HepG2 (cell line): Measurements from ENCODE around the gene HTR3B. TPM values are rescaled to one million over a fixed set of nuclear protein-coding genes. Genes with fewer than 3 reads are reported as not detected.

ENCODE experiments used
- ATAC-seq: fragments of 200-7000 bp; cut with Tn5 transposase; 3 replicates; pipeline ENCODE4 v1.9.1; 2020; ENCODE audit warnings: mild to moderate bottlenecking, moderate library complexity
- BruUV-seq: library from RNA; stranded (reverse); fragments of 400-500 nt; replicated peaks from 2 replicates; lab custom pipeline; 2021; lab: Mats Ljungman, UMichigan
- CTCF ChIA-PET: fragments of 300-600 bp; formaldehyde crosslinking; extraction: SDS; loops from one replicate; lab custom pipeline; 2021; ENCODE audit warnings: low total read pairs, inconsistent platforms, low intra/inter-chr PET ratio; lab: Yijun Ruan, JAX
- POLR2A ChIA-PET: fragments of 350-600 bp; sonication (Branson Sonifier 250); formaldehyde crosslinking; loops from one replicate; lab custom pipeline; 2020; ENCODE audit warnings: antibody characterized with exemption, inconsistent platforms; lab: Yijun Ruan, JAX
- DNase-seq: peaks from one replicate; pipeline ENCODE4 v3.0.0-alpha.2; 2015; ENCODE audit warnings: low spot score
- FAIRE-seq: peaks from 3 replicates; lab custom pipeline; 2011; peaks lifted over from hg19 to GRCh38; lab: Jason Lieb, UNC
- H2AFZ ChIP-seq: one replicate; pipeline ENCODE4 v1.6.1; 2011; ENCODE audit warnings: low read length, inconsistent platforms
- H3K27ac ChIP-seq: fragments of 300-600 bp; 3 replicates; pipeline ENCODE4 v1.8.0; 2011; ENCODE audit warnings: mixed run types, mild to moderate bottlenecking, mixed read lengths, low read length, inconsistent platforms; ENCODE audit not compliant: insufficient read depth; ENCODE audit errors: extremely low read length
- H3K27me3 ChIP-seq, 2 experiments: fragments of 200-600 bp in 1 of 2; 2 replicates in 1 of 2; 3 replicates in 1 of 2; pipeline versions ENCODE4 v1.6.0 to v1.8.0; 2011; ENCODE audit warnings: low read length in 2 of 2, mild to moderate bottlenecking in 2 of 2, moderate library complexity in 2 of 2, inconsistent platforms in 1 of 2; ENCODE audit not compliant: insufficient read depth in 2 of 2, control insufficient read depth in 1 of 2
- H3K36me3 ChIP-seq, 2 experiments: fragments of 200-600 bp in 1 of 2; replicated peaks in 1 of 2; 2 replicates in 1 of 2; 3 replicates in 1 of 2; pipeline versions ENCODE4 v1.5.1 to v1.8.0; 2011; ENCODE audit warnings: low read length in 2 of 2, inconsistent platforms in 1 of 2; ENCODE audit not compliant: insufficient read depth in 2 of 2, control insufficient read depth in 1 of 2
- H3K4me1 ChIP-seq: 2 replicates; pipeline ENCODE4 v1.5.1; 2012; ENCODE audit warnings: low read length, inconsistent platforms; ENCODE audit not compliant: insufficient read depth
- H3K4me2 ChIP-seq: 2 replicates; pipeline ENCODE4 v1.6.0; 2011; ENCODE audit warnings: low read depth, low read length, inconsistent platforms
- H3K4me3 ChIP-seq, 3 experiments: fragments of 200-600 bp in 1 of 3; sonication (generic), shearing (Covaris generic) in 1 of 3; replicated peaks in 1 of 3; 2 replicates each; pipeline ENCODE4 v1.5.1; 2011 to 2016; ENCODE audit warnings: low read length in 3 of 3, inconsistent platforms in 2 of 3, low read depth in 2 of 3, mild to moderate bottlenecking in 2 of 3, control low read depth in 1 of 3, mixed read lengths in 1 of 3; ENCODE audit not compliant: insufficient read depth in 1 of 3
- H3K79me2 ChIP-seq: one replicate; pipeline ENCODE4 v1.6.1; 2011; ENCODE audit warnings: low read length, inconsistent platforms; ENCODE audit not compliant: insufficient read depth
- H3K9ac ChIP-seq: 2 replicates; pipeline ENCODE4 v1.6.0; 2011; ENCODE audit warnings: mild to moderate bottlenecking, low read depth, low read length, inconsistent platforms; ENCODE audit not compliant: insufficient read depth
- H3K9me3 ChIP-seq: 2 replicates; pipeline ENCODE4 v1.5.1; 2012; ENCODE audit warnings: mild to moderate bottlenecking, low read length
- H4K20me1 ChIP-seq: 2 replicates; pipeline ENCODE4 v1.6.0; 2011; ENCODE audit warnings: inconsistent platforms, mild to moderate bottlenecking, low read length, moderate library complexity; ENCODE audit not compliant: insufficient read depth
- ZNF646 ChIP-seq: sonication (generic); formaldehyde crosslinking; IDR thresholded peaks from 2 replicates; pipeline ENCODE4 v1.9.0; 2021; ENCODE audit warnings: mild to moderate bottlenecking, missing genetic modification reagents
- ZNF770 ChIP-seq: sonication (generic); formaldehyde crosslinking; IDR thresholded peaks from 2 replicates; pipeline ENCODE4 v1.5.0; 2020; ENCODE audit warnings: mild to moderate bottlenecking, missing genetic modification reagents
- WGBS: methylation state at CpG from one replicate; pipeline ENCODE4 v1.1.6; 2017; ENCODE audit warnings: low lambda C conversion rate; 5-methylcytosine and 5-hydroxymethylcytosine counted together
- in situ Hi-C: cut with HindIII; loops from 2 replicates; pipeline ENCODE4 v1.10.0; 2017; ENCODE audit warnings: low pct_unique_long_range_greater_than_20kb; ENCODE audit not compliant: extremely low pct_ligation_motif_present
- intact Hi-C: fragments of 100-400 bp; cut with micrococcal nuclease; formaldehyde crosslinking; loops from one replicate; pipeline ENCODE4 v1.10.0; 2022; ENCODE audit not compliant: unreplicated experiment
- polyA plus RNA-seq, 8 experiments: library from polyadenylated mRNA; depleted of rRNA in 3 of 8; stranded (reverse) in 7 of 8; unstranded in 1 of 8; fragments of >200 nt; fragmentation: Illumina TruSeq in 4 of 8; extraction: Trizol in 4 of 8; gene quantifications; 2 replicates each; pipeline versions ENCODE4 v1.2.1 to v1.2.3, GENCODE V29; 2011 to 2016; ENCODE audit warnings: low read depth in 4 of 8, missing spikeins in 1 of 8, mixed read lengths in 1 of 8; ENCODE audit not compliant: insufficient read depth in 1 of 8
- total RNA-seq, 5 experiments: library from RNA; depleted of rRNA; stranded (reverse); fragments of >200 nt; fragmentation: Illumina TruSeq; extraction: Trizol; gene quantifications; 2 replicates each; pipeline ENCODE4 v1.2.3, GENCODE V29; 2016; ENCODE audit warnings: low read depth in 1 of 5

HTR3B gene
- total and polyA plus RNA-seq, 2 of the 13 experiments (the other 11 are each of a cell fraction or from before 2014, with no cell fraction given): 0.09 to 1.7 TPM

DNA sequence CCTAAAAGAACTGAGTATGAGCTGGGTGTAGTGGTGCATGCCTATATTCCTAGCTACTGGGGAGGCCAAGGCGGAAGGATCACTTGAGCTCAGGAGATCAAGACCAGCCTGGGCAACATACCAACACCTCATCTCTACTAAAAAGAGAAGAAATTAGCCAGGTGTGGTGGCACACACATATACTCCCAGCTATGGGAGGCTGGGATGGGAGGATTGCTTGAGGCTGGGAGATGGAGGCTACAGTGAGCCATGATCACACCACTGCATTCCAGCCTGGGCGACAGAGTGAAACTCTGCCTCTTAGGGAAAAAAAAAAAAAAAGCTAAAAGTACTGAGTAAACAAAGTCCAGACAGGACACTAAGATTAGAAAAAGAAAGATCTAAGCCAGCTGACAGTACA, 3.5 kb upstream of the HTR3B start:
- ATAC-seq (no peak), DNase-seq (no peak), FAIRE-seq (no peak)
- H3K79me2 ChIP-seq: no peaks in the 10 kb centered on the region
- no peaks in the 10 kb centered on the region for H3K36me3 ChIP-seq
- H3K27me3 ChIP-seq: no peaks in the 10 kb centered on the region
- BruUV-seq: no TSS peak
- in situ Hi-C loops: no loop called here
- WGBS: 56% methylated on average over 2 of the region's 2 CpGs
- no peak overlapping the region for H3K4me3 ChIP-seq
- TF ChIP-seq ZNF770 (CRISPR knock-in tag) (peak; percentile 93), ZNF646 (CRISPR knock-in tag) (no peak)
- H3K4me2 ChIP-seq: no peak overlapping the region
- ChIA-PET POLR2A (interaction anchor here (0.8 kb wide), 1 partner anchor 25 kb away, joined by 3 read pairs; the partner anchor contains the start of gene USP28), CTCF (no interaction called here)
- peaks cover 28% of the 10 kb centered on the region for H3K4me1 ChIP-seq
- H3K9ac ChIP-seq: no peak overlapping the region
- intact Hi-C loops: no loop called here
- H3K9me3 ChIP-seq: no peaks in the 10 kb centered on the region
- no peaks in the 10 kb centered on the region for H4K20me1 ChIP-seq
- H2AFZ ChIP-seq: no peak overlapping the region
- no peak overlapping the region for H3K27ac ChIP-seq
